Fibroblast of lung (primary cell): ENCODE measurements around the gene ZC3HAV1L. TPM values are rescaled to one million over a fixed set of nuclear protein-coding genes. Genes with fewer than 3 reads are reported as not detected.

Source experiments
- DNase-seq, 2 donors: peaks; one replicate each; pipeline versions ENCODE4 v3.0.0 to v3.0.0-alpha.2; 2010; ENCODE audit warnings: low read depth in 2 of 2
- H2AFZ ChIP-seq: 2 replicates; pipeline ENCODE4 v1.5.1; 2012; ENCODE audit warnings: low read length, control low read depth, inconsistent platforms
- H3K27ac ChIP-seq: 2 replicates; pipeline ENCODE4 v1.5.1; 2011; ENCODE audit warnings: low read length, control low read depth; ENCODE audit not compliant: insufficient read depth
- H3K27me3 ChIP-seq: 2 replicates; pipeline ENCODE4 v1.5.1; 2011; ENCODE audit warnings: mild to moderate bottlenecking, low read length; ENCODE audit not compliant: control insufficient read depth, insufficient read depth
- H3K36me3 ChIP-seq: 2 replicates; pipeline ENCODE4 v1.5.1; 2011; ENCODE audit warnings: low read length; ENCODE audit not compliant: control insufficient read depth, insufficient read depth
- H3K4me1 ChIP-seq: 2 replicates; pipeline ENCODE4 v1.5.1; 2011; ENCODE audit warnings: low read length; ENCODE audit not compliant: control insufficient read depth, insufficient read depth; ENCODE audit errors: extremely low read depth
- H3K4me2 ChIP-seq: 2 replicates; pipeline ENCODE4 v1.5.1; 2011; ENCODE audit warnings: low read length, control low read depth; ENCODE audit not compliant: insufficient read depth; ENCODE audit errors: extremely low read depth
- H3K4me3 ChIP-seq, 4 experiments: fragments of 200-600 bp in 1 of 4; sonication (generic) in 1 of 4; replicated peaks in 1 of 4; 2 replicates each; pipeline ENCODE4 v1.5.1; 2011 to 2016; ENCODE audit warnings: low read length in 4 of 4, low read depth in 3 of 4, mild to moderate bottlenecking in 3 of 4, control low read depth in 2 of 4, inconsistent platforms in 1 of 4, mixed read lengths in 1 of 4; ENCODE audit not compliant: insufficient read depth in 1 of 4; ENCODE audit errors: control extremely low read depth in 1 of 4
- H3K79me2 ChIP-seq: 2 replicates; pipeline ENCODE4 v1.5.1; 2012; ENCODE audit warnings: mild to moderate bottlenecking, low read length, inconsistent platforms; ENCODE audit not compliant: control insufficient read depth, insufficient read depth
- H3K9ac ChIP-seq: 2 replicates; pipeline ENCODE4 v1.5.1; 2011; ENCODE audit warnings: mild to moderate bottlenecking, low read length, control low read depth; ENCODE audit not compliant: insufficient read depth
- H3K9me3 ChIP-seq: 2 replicates; pipeline ENCODE4 v1.5.1; 2012; ENCODE audit warnings: low read depth, low read length; ENCODE audit not compliant: control insufficient read depth, insufficient read depth
- H4K20me1 ChIP-seq: 2 replicates; pipeline ENCODE4 v1.5.1; 2011; ENCODE audit warnings: low read length; ENCODE audit not compliant: control insufficient read depth, insufficient read depth; ENCODE audit errors: extremely low read depth
- EZH2 ChIP-seq: IDR thresholded peaks from 2 replicates; pipeline ENCODE4 v1.5.1; 2012; ENCODE audit warnings: low read length, control low read depth, mild to moderate bottlenecking; ENCODE audit errors: missing control alignments
- polyA plus RNA-seq, 2 donors: library from polyadenylated mRNA; depleted of rRNA in 1 of 2; stranded (reverse) in 1 of 2; unstranded in 1 of 2; fragments of >200 nt; gene quantifications; 2 replicates each; pipeline ENCODE4 v1.2.1, GENCODE V29; 2011 to 2012; ENCODE audit warnings: missing spikeins in 1 of 2
- total RNA-seq: library from RNA; depleted of rRNA; stranded (reverse); fragments of >200 nt; gene quantifications from 2 replicates; pipeline ENCODE4 v1.2.1, GENCODE V29; 2014
- TF ChIP-seq, protein P1 (sequence below), 2 donors: IDR thresholded peaks in 1 of 2; conservative IDR thresholded peaks in 1 of 2; 1 replicate in 1 of 2; 2 replicates in 1 of 2; pipeline ENCODE4 v1.5.1; 2011 to 2012; ENCODE audit warnings: low read length in 2 of 2, control low read depth in 1 of 2, inconsistent platforms in 1 of 2, low read depth in 1 of 2, mild to moderate bottlenecking in 1 of 2

ZC3HAV1L gene
- total and polyA plus RNA-seq, 2 donors (not counting 1 experiment from before 2014, with no cell fraction given), result 5.3 to 8.9 TPM

DNA sequence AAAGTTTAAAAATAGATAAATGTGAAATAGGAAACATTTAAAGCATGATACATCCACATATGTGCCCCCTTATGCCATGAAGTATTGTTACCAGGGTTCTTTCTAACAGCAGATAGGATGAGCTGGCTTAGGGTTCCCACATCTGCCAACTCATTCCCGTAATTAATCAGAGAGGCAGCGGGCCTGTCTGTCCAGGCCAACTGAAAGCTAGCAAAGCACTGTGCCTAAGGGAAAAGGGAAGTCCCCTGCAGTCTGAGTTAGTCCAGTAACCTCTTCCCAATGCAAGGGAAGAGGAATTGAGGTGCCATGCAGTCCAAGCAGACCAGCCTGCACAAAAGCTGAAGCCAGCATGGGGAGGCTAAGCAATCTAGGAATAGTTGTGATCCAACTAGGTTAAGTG lies 18.3 kb upstream of the ZC3HAV1L start:
- Histone ChIP-seq H3K36me3 (peaks cover 4% of the 10 kb centered on the region), H3K9ac (no peak overlapping the region), H3K9me3 (no peaks in the 10 kb centered on the region), H3K79me2 (no peaks in the 10 kb centered on the region), H3K4me3 (no peak overlapping the region), H3K27ac (no peak overlapping the region), H3K4me1 (no peaks in the 10 kb centered on the region), H3K4me2 (no peak overlapping the region), H3K27me3 (no peaks in the 10 kb centered on the region), H2AFZ (no peak overlapping the region), H4K20me1 (no peaks in the 10 kb centered on the region)
- TF ChIP-seq EZH2, result no peak
- TF ChIP-seq, protein P1, sequence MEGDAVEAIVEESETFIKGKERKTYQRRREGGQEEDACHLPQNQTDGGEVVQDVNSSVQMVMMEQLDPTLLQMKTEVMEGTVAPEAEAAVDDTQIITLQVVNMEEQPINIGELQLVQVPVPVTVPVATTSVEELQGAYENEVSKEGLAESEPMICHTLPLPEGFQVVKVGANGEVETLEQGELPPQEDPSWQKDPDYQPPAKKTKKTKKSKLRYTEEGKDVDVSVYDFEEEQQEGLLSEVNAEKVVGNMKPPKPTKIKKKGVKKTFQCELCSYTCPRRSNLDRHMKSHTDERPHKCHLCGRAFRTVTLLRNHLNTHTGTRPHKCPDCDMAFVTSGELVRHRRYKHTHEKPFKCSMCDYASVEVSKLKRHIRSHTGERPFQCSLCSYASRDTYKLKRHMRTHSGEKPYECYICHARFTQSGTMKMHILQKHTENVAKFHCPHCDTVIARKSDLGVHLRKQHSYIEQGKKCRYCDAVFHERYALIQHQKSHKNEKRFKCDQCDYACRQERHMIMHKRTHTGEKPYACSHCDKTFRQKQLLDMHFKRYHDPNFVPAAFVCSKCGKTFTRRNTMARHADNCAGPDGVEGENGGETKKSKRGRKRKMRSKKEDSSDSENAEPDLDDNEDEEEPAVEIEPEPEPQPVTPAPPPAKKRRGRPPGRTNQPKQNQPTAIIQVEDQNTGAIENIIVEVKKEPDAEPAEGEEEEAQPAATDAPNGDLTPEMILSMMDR (conservative IDR thresholded peaks at IDR 0.05 in 1 of 2, IDR thresholded peaks at IDR 0.05 in 1 of 2; ENCODE audit: low read depth in 1 of 2, low read length in 2 of 2), result no peak
- DNase-seq, result no peak

- DNase-seq, result no peak
- H3K9me3 ChIP-seq, result no peaks in the 10 kb centered on the region
- peaks cover 4% of the 10 kb centered on the region for H3K36me3 ChIP-seq
- no peak overlapping the region for H3K9ac ChIP-seq
- no peak overlapping the region for H3K4me2 ChIP-seq
- no peaks in the 10 kb centered on the region for H3K27me3 ChIP-seq
- no peak overlapping the region for H3K4me3 ChIP-seq
- no peak for TF ChIP-seq EZH2
- TF ChIP-seq, protein P1 (conservative IDR thresholded peaks at IDR 0.05 in 1 of 2, IDR thresholded peaks at IDR 0.05 in 1 of 2; ENCODE audit: low read depth in 1 of 2, low read length in 2 of 2), result no peak
- no peak overlapping the region for H2AFZ ChIP-seq
- H3K4me1 ChIP-seq, result no peaks in the 10 kb centered on the region
- no peak overlapping the region for H3K27ac ChIP-seq
- H3K79me2 ChIP-seq, result no peaks in the 10 kb centered on the region
- H4K20me1 ChIP-seq, result no peaks in the 10 kb centered on the region
Measured at GRCh38 chr7:139051655-139052054, 15.8 kb upstream of the ZC3HAV1L start.

DNA sequence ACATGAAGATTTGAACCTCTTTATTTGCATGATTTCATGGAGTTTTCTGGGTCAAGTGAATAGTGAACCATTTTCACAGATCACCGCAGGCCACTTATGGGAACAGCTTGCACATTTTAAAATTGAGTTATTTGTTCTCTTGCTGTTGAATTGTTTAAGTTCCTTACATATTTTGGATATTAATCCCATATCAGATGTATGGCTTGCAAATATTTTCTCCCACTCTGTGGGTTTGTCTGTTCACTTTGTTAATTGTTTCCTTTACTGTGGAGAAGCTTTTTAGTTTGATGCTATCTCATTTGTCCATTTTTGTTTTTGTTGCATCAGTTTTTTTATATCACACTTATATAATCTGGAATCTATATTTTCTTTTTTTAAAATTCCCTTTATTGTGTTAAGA lies 14.1 kb upstream of the ZC3HAV1L start:
- Histone ChIP-seq H3K27ac (no peak overlapping the region), H3K9me3 (no peaks in the 10 kb centered on the region), H3K27me3 (no peaks in the 10 kb centered on the region), H3K4me3 (no peak overlapping the region), H3K79me2 (no peaks in the 10 kb centered on the region), H2AFZ (no peak overlapping the region), H3K4me1 (no peaks in the 10 kb centered on the region), H3K4me2 (no peak overlapping the region), H3K9ac (no peak overlapping the region), H4K20me1 (no peaks in the 10 kb centered on the region), H3K36me3 (peaks cover 5% of the 10 kb centered on the region)
- no peak for DNase-seq
- no peak for TF ChIP-seq EZH2
- TF ChIP-seq, protein P1 (conservative IDR thresholded peaks at IDR 0.05 in 1 of 2, IDR thresholded peaks at IDR 0.05 in 1 of 2; ENCODE audit: low read depth in 1 of 2, low read length in 2 of 2), result no peak
